HG03159 (cell line): ENCODE results near the gene SPAAR.
"Not testable (repeated sequence)": the region's sequence is repeated elsewhere in the genome, so short reads cannot be mapped to it uniquely, and the experiment has no call there.

Experiments
- ATAC-seq: cut with Tn5 transposase; IDR thresholded peaks from one replicate; pipeline ENCODE4 v1.9.1; 2021; ENCODE audit warnings: mild to moderate bottlenecking, moderate library complexity; ENCODE audit not compliant: unreplicated experiment

The SPAAR gene

DNA sequence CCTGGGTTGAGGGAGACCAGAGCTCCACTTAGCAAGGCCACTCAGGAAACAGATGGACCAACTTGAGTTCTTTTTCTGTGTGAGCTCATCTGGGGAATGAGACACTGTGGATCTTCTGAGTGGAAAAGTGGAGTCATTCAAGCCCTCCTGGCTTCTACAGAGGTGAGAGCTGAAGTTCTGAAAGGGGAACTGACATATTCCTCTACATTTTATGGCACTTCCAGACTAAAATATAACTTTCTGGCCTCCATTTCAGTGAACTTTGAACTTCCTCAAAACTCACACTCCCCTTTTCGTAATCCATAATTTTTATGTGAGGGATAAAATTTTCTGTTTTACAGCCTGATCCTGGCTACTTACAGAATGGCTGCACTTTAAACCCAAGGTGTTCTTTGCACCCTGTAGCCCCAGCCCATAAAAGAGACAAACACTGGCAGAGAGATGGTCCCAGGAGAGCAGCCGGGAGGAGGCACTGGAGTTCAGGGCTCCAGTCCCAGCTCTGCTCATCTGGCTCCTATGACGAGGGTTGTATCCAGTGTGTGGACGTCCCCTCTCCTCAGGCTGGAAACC is 10.8 kb downstream of the SPAAR start:
- ATAC-seq, result no peak

DNA sequence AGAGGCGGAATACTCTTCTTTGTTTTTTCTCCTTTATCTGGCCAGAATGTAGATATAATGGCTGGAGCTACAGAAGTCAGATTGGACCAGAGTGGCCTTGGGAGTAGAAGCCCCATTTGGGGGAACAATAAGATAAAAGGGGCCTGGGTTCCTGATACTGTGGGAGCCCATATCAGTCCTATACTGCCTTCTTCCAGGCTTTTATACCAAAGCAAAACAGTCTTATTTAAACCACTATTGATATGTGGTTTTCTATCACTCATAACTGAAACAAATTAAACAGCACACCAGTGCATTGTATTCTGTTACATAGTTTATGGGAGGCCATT is 14.3 kb downstream of the SPAAR start:
- no peak for ATAC-seq

- ATAC-seq, result no peak
These were observed 14.9 kb downstream of the SPAAR start for GRCh38 chr9:35923927-35924763.

GRCh38 chr9:35928591-35929452 is 19.5 kb downstream of the SPAAR start:
- no peak for ATAC-seq

DNA sequence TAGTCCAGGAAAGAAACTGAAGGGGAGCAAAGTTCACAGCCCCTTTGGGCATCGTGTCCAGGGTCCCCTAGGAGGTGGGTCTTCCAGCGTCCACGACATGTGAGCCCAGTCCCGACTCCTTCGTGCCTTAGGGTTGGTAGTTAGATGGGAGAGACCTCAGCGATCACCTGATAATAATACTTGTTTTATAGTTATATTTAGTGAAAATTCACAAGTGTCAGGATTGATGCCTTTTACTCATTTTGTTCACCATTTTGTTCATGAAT is 20.1 kb downstream of the SPAAR start:
- no peak for ATAC-seq

DNA sequence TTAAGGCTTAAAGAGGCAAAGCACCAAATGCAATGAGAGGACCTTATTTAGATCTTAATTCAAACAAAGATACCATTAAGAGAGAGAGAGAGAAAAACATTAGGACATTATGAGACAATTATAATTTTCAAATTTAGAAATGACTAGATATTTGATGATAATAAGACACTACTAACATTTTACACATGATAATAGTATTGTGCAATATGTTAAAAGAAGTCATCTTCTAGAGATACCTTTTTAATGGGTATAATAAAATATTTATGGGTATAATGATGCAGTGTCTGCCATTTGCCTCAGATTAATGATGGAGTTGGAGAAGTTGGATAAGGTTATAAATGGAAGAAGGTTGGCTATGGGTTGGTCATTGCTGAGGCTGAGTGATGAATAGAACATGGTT is 21.2 kb downstream of the SPAAR start:
- ATAC-seq, result no peak

GRCh38 chr9:35930989-35931388 is 21.7 kb downstream of the SPAAR start:
- no peak for ATAC-seq

- no peak for ATAC-seq
These were observed 23.4 kb downstream of the SPAAR start for GRCh38 chr9:35932735-35933134.

GRCh38 chr9:35933550-35934067 is 24.3 kb downstream of the SPAAR start:
- no peak for ATAC-seq

GRCh38 chr9:35934069-35934468 is 24.8 kb downstream of the SPAAR start:
- not testable (repeated sequence) for ATAC-seq

GRCh38 chr9:35935261-35935660 is 26.0 kb downstream of the SPAAR start:
- no peak for ATAC-seq

DNA sequence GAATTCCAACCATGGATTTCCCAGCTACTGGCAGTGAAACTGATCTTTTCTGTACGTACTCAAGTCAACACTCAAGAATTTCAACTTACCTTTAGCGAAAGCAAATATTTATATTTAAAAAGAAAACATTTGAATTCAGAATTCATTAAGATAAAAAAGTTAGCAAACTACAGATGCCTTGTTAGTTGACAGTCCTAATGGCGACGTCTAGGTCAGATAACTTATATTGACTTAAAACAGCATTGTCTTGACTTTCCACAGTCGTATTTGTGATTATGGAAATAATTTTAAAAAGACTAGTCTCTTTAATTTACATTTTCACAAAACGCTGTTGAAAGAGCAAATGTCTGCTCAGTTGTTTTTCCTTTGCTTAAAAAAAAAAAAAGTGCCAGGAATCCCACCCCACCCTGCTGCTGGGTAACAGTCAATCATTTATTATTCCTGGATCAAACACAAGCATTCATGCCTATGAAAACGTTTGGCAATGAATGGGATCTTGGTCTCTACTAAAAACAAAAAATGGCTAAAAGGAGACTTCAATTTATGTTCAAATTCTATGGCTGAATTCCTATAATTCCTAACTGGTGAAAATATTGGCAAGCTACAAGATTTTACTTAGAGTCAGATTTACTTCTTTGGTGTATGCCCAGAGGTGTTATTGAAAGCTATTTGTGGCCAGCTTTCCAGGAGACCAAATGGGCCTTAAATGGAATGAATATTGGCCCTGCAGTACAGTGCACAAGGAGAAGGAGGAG is 26.6 kb downstream of the SPAAR start:
- no peak for ATAC-seq

- no peak for ATAC-seq
These were observed 27.9 kb downstream of the SPAAR start for GRCh38 chr9:35937227-35937626.

- ATAC-seq, result no peak
These were observed 29.4 kb downstream of the SPAAR start for GRCh38 chr9:35938474-35939356.

DNA sequence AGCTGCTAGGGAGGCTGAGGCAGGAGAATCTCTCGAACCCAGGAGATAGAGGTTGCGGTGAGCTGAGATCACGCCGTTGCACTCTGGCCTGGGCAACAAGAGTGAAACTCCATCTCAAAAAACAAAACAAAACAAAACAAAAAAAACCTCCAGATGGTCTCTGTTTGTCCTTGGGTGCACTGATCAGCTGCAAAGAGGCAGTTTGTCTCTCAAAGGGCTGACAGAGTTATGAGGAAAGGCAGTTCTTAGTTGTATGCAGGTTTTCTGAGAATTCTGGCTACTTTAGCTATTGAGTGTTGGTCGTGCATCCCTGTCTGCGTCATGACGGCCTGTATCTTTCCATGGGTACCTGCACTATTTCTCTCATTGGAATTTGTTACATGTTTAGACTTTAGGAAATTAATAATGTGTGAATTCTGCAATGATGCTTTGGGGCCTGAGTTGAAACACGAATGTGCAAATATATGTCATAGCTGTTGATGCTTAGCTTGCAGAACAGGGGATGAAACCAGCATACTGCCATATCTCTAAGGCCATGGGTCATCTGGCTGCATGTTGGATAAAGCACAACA is 30.5 kb downstream of the SPAAR start:
- no peak for ATAC-seq

GRCh38 chr9:35940458-35941407 is 31.4 kb downstream of the SPAAR start:
- no peak for ATAC-seq

DNA sequence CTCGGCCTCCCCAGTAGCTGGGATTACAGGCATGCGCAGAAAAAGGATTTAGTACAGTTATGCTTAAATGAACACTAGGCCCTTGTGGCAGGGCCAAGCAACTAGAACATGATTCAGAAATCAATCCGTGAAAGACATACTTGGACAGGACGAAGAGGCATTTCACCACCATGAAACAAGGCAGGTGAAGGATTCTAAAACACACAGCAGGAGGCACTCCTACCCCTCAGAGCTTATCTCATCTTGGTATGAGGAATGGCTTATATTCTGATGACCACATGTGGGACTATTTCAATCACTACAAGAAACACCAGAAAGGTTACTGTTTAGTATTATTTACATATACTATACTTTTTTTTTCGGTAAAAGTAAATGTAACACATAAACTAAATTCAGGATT is 33.0 kb downstream of the SPAAR start:
- ATAC-seq, result no peak

- no peak for ATAC-seq
These were observed 34.9 kb downstream of the SPAAR start for GRCh38 chr9:35944173-35944572.

- no peak for ATAC-seq
These were observed 35.6 kb downstream of the SPAAR start for GRCh38 chr9:35944841-35945240.
